NCI-H1092 treated with DMSO at 0.1 percent for 48 hours (cell line): ENCODE data around the gene LILRA6.
"Not testable (repeated sequence)": the region's sequence is repeated elsewhere in the genome, so short reads cannot be mapped to it uniquely, and the experiment has no call there.

ENCODE experiments used
- DNase-seq: peaks from one replicate; lab custom pipeline; 2025; lab: John Stamatoyannopoulos, UW

LILRA6 gene

GRCh38 chr19:54242646-54243045 is at the start of gene LILRA6:
Gene LILRA6, minus strand, starts transcription at chr19:54242790.
- DNase-seq, result not testable (repeated sequence)

GRCh38 chr19:54289160-54289559 is 46.6 kb upstream of the LILRA6 start:
- DNase-seq, result not testable (repeated sequence)

GRCh38 chr19:54287456-54287855 is 44.9 kb upstream of the LILRA6 start:
- no peak for DNase-seq

- DNase-seq, result not testable (repeated sequence)
Measured at GRCh38 chr19:54286283-54286682, 43.7 kb upstream of the LILRA6 start.

- not testable (repeated sequence) for DNase-seq
Measured at GRCh38 chr19:54285427-54286056, 43.0 kb upstream of the LILRA6 start.

GRCh38 chr19:54282686-54283470 is 40.3 kb upstream of the LILRA6 start:
- DNase-seq, result no peak

- not testable (repeated sequence) for DNase-seq
Measured at GRCh38 chr19:54281729-54282075, 39.1 kb upstream of the LILRA6 start.

- no peak for DNase-seq
Measured at GRCh38 chr19:54281007-54281728, 38.6 kb upstream of the LILRA6 start, which contains the start of gene LILRB2. Gene LILRB2, minus strand, starts transcription at chr19:54281110. Its CDS starts 614 bp downstream, at chr19:54280496.

GRCh38 chr19:54280441-54280840 is 37.9 kb upstream of the LILRA6 start:
- DNase-seq, result not testable (repeated sequence)

GRCh38 chr19:54280025-54280424 is 37.4 kb upstream of the LILRA6 start:
- not testable (repeated sequence) for DNase-seq

GRCh38 chr19:54279406-54279962 is 36.9 kb upstream of the LILRA6 start:
- DNase-seq, result no peak

- not testable (repeated sequence) for DNase-seq
Measured at GRCh38 chr19:54278571-54279195, 36.1 kb upstream of the LILRA6 start.

GRCh38 chr19:54278056-54278455 is 35.5 kb upstream of the LILRA6 start:
- DNase-seq, result not testable (repeated sequence)

- not testable (repeated sequence) for DNase-seq
Measured at GRCh38 chr19:54277111-54277615, 34.6 kb upstream of the LILRA6 start.

- DNase-seq, result no peak
Measured at GRCh38 chr19:54275951-54276350, 33.4 kb upstream of the LILRA6 start.

GRCh38 chr19:54274516-54274915 is 31.9 kb upstream of the LILRA6 start:
- DNase-seq, result not testable (repeated sequence)

- DNase-seq, result no peak
Measured at GRCh38 chr19:54273821-54274220, 31.2 kb upstream of the LILRA6 start.

- not testable (repeated sequence) for DNase-seq
Measured at GRCh38 chr19:54272181-54272580, 29.6 kb upstream of the LILRA6 start.

GRCh38 chr19:54271587-54271986 is 29.0 kb upstream of the LILRA6 start:
- not testable (repeated sequence) for DNase-seq

- no peak for DNase-seq
Measured at GRCh38 chr19:54271106-54271505, 28.5 kb upstream of the LILRA6 start.

- DNase-seq, result no peak
Measured at GRCh38 chr19:54268936-54269335, 26.3 kb upstream of the LILRA6 start.

GRCh38 chr19:54266133-54266532 is 23.5 kb upstream of the LILRA6 start:
- peak; percentile 11 for DNase-seq
